Measurements from ENCODE around the gene OPN4. TPM values are rescaled to one million over a fixed set of nuclear protein-coding genes. Genes with fewer than 3 reads are reported as not detected.

OPN4 gene
- total RNA-seq, 6 donors from 2014 or later, result not detected

DNA sequence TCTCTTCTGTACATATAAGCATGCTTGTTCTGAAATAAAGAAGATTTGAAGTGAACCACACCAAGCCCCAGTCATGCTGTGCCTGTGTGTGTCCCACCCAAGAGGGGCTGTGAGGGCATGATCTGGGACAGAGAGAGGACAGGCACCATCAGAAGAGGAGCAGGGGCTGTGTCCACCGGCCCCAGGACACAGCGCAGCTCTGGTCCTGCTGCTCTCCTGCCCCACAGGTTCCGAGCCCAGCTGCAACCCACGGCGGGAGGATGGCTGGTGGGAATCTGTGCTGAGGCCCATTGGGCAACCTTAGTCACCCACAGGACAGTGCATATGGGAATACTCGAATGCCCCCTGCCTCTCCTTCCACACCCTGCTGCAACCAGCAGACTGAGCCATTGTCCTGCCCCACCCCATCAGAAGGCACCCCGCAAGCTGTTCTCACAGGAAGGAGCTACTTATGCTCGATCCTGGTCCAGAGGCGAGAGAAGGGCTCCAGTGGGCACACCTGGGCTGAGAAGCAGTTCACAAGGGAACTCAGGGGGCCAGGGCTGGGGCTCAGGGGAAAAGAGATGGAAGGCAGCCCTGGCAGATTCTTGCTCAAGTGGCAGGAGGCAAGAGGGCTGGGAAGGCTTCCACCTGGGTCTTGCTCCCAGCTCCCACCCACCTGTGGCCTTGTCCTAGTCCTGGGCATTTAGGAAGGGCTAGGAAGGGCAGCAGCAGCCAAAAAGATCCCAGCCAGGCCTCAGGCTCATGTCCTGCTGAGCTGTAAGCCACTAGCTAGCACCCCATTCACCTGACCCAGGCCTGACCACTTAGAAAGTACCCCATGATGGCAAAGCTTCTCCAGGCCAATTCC is 45.9 kb downstream of the OPN4 start:
- no peaks in the 10 kb centered on the region for H3K4me1 ChIP-seq
- no peak for ATAC-seq (ENCODE audit: low FRiP score in 2 of 2)
- H3K9me3 ChIP-seq, result no peaks in the 10 kb centered on the region
- H3K36me3 ChIP-seq, result no peaks in the 10 kb centered on the region
- DNase-seq, result no peak
- no peak overlapping the region for H3K27ac ChIP-seq
- H3K27me3 ChIP-seq, result no peaks in the 10 kb centered on the region
- WGBS, 2 donors, result 85 to 90% methylated on average over 7 to 9 of the region's 9 CpGs
- H3K4me3 ChIP-seq, result no peak overlapping the region
- no peak for TF ChIP-seq POLR2A (IDR thresholded peaks at IDR 0.05)
- TF ChIP-seq POLR2AphosphoS5 (IDR thresholded peaks at IDR 0.05), result no peak
- TF ChIP-seq CTCF (IDR thresholded peaks at IDR 0.05), result no peak
- no peak for TF ChIP-seq EP300 (IDR thresholded peaks at IDR 0.05)

DNA sequence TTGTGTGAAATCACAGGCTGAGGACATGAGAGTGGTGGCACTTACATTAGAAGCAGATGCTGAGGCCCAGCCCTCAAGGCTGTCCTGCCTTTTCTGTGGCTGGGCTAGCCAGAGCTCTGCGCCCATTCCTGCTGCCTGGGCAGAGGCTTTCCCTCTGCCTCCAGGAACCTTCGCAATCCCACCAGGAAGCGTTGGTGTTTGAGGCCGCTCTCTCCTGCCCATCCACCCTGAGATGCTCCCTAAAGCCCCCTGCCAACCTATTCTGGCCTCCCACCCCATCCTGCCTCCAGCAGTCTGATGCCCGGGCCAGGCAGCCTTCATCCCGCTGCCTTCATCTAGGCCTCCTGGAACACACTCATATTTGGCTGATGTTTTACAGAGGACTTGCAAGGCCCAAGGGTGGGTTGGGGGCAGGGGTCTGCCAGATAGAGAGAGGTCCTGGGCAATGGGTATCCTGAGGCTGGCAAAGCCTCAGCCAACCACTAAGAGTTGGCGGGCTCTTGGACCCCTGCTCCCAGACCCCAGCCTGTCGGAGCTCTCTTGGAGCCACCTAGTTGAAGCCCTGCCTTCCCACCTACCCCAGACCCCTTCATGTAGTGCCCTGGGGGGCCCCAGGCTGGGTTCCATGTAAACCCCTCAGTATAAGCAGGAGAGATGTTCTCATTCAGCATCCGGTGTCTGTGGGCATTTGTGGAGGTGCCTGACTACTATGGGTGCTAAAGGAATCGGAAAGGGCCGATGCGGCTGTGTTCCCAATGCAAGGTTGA is 46.7 kb downstream of the OPN4 start:
- Histone ChIP-seq H3K4me1 (no peaks in the 10 kb centered on the region), H3K9me3 (no peaks in the 10 kb centered on the region), H3K36me3 (no peaks in the 10 kb centered on the region), H3K4me3 (no peak overlapping the region), H3K27ac (no peak overlapping the region), H3K27me3 (no peaks in the 10 kb centered on the region)
- ATAC-seq (ENCODE audit: low FRiP score in 2 of 2) (no peak), DNase-seq (no peak)
- 94 to 98% methylated on average over 8 to 12 of the region's 12 CpGs for WGBS, 2 donors
- TF ChIP-seq EP300 (IDR thresholded peaks at IDR 0.05) (no peak), POLR2AphosphoS5 (IDR thresholded peaks at IDR 0.05) (no peak), POLR2A (IDR thresholded peaks at IDR 0.05) (no peak), CTCF (IDR thresholded peaks at IDR 0.05) (no peak)

- Histone ChIP-seq H3K4me1 (no peaks in the 10 kb centered on the region), H3K27me3 (no peaks in the 10 kb centered on the region), H3K9me3 (no peaks in the 10 kb centered on the region), H3K36me3 (no peaks in the 10 kb centered on the region), H3K4me3 (no peak overlapping the region), H3K27ac (no peak overlapping the region)
- no peak for TF ChIP-seq POLR2AphosphoS5 (IDR thresholded peaks at IDR 0.05)
- WGBS, 2 donors, result 92 to 96% methylated on average over 8 of the region's 8 CpGs
- DNase-seq (no peak), ATAC-seq (ENCODE audit: low FRiP score in 2 of 2) (no peak)
These were observed 48.8 kb downstream of the OPN4 start for GRCh38 chr10:86703176-86703575.

DNA sequence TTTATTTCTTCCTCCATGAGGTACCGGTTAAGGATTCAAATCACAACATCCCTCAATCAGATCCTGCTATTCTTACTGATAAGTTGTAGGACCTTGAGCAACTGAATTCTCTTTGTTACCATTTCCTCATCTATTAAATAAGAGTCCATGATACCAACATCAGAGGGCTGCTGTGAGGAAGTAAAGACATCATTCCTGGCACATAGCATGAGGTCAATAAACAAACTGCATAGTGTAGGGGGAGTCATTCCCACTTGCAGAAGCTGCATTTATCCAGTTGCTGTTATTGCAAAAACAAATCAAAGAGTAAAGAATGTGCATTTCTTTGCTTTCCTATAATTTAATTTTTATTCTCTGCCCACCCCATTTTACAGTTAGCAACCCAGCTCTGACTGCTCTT is 50.8 kb downstream of the OPN4 start:
- DNase-seq, result no peak
- TF ChIP-seq CTCF (IDR thresholded peaks at IDR 0.05) (no peak), EP300 (IDR thresholded peaks at IDR 0.05) (no peak), POLR2A (IDR thresholded peaks at IDR 0.05) (no peak), POLR2AphosphoS5 (IDR thresholded peaks at IDR 0.05) (no peak)
- no peaks in the 10 kb centered on the region for H3K4me1 ChIP-seq
- no peaks in the 10 kb centered on the region for H3K36me3 ChIP-seq
- WGBS, 2 donors, result 71 to 80% methylated on average over 1 of the region's 1 CpG
- no peaks in the 10 kb centered on the region for H3K9me3 ChIP-seq
- no peak for ATAC-seq (ENCODE audit: low FRiP score in 2 of 2)
- no peak overlapping the region for H3K27ac ChIP-seq
- no peaks in the 10 kb centered on the region for H3K27me3 ChIP-seq
- no peak overlapping the region for H3K4me3 ChIP-seq

DNA sequence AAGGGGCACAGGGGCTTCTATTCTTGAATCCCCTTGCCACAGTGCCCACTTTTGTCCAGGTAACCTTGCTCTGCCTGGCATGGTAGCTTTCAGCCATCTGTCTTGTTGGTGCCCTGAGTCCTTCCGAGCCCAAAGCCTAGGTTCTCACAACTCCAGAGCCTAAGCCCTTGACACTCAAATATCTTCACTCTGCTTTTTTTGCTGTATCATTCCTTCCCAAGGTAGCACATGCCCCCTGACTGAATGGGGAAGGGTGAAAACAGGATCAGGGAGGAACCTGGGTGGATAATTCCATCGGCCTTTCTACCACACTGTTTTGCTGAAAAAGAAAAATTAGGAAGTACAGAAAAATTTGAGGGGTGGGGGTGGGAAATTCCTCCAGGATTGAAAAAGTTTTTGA is 51.6 kb downstream of the OPN4 start:
- Histone ChIP-seq H3K4me3 (no peak overlapping the region), H3K9me3 (no peaks in the 10 kb centered on the region), H3K36me3 (no peaks in the 10 kb centered on the region), H3K27ac (no peak overlapping the region), H3K27me3 (no peaks in the 10 kb centered on the region), H3K4me1 (peaks cover 4 to 6% (median 5%) of the 10 kb centered on the region in 4 donors)
- no peak for ATAC-seq (ENCODE audit: low FRiP score in 2 of 2)
- TF ChIP-seq POLR2AphosphoS5 (IDR thresholded peaks at IDR 0.05) (no peak), EP300 (IDR thresholded peaks at IDR 0.05) (no peak)
- WGBS, 2 donors, result 89 to 91% methylated on average over 2 of the region's 2 CpGs
- no peak for DNase-seq

All from upper lobe of left lung (tissue), 6 donors.